GM23248 (cell line): ENCODE results near the gene GDE1.

Source experiments
- EZH2 ChIP-seq: fragments of 200-600 bp; sonication (generic); IDR thresholded peaks from 2 replicates; pipeline ENCODE4 v1.6.1; 2018; ENCODE audit warnings: antibody characterized with exemption, mild to moderate bottlenecking; ENCODE audit not compliant: insufficient read depth, poor library complexity, severe bottlenecking
- EZH2phosphoT487 ChIP-seq: fragments of 200-600 bp; sonication (generic); IDR thresholded peaks from 2 replicates; pipeline ENCODE4 v1.6.1; 2018; ENCODE audit warnings: antibody characterized with exemption, moderate library complexity, mild to moderate bottlenecking, low read depth; ENCODE audit not compliant: insufficient read depth

GRCh38 chr16:19532601-19533000 lies 10.7 kb upstream of the GDE1 start:
- TF ChIP-seq EZH2 = no peak
- TF ChIP-seq EZH2phosphoT487 = no peak
